ENCODE data around the gene FLT3. TPM values are rescaled to one million over a fixed set of nuclear protein-coding genes. Genes with fewer than 3 reads are reported as not detected.

FLT3 gene
- polyA plus RNA-seq, 1 of the 3 experiments (the other 2 are of a cell fraction), result not detected

DNA sequence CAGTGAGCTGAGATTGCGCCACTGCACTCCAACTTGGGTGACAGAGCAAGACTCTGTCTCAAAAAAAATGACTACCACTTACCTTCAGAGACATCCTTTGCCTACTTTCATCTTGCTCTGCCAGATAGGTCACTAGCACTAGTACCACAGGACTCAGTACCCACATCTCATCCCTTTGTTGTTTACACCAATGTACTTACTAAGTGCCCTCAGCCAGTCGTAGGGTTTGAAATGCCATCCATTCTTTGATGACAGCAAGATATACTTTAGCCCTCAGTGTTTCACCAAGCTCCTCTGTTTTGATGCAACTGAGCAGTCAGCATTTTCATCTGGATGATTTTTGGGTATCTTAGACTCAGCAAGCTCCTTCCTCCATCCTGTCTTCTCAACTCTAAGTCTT is 118.0 kb downstream of the FLT3 start (continued):
- TF ChIP-seq, protein P1, sequence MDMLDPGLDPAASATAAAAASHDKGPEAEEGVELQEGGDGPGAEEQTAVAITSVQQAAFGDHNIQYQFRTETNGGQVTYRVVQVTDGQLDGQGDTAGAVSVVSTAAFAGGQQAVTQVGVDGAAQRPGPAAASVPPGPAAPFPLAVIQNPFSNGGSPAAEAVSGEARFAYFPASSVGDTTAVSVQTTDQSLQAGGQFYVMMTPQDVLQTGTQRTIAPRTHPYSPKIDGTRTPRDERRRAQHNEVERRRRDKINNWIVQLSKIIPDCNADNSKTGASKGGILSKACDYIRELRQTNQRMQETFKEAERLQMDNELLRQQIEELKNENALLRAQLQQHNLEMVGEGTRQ (IDR thresholded peaks at IDR 0.05; ENCODE audit: borderline replicate concordance, low read depth, low read length), result no peak
- TF ChIP-seq, protein P2, sequence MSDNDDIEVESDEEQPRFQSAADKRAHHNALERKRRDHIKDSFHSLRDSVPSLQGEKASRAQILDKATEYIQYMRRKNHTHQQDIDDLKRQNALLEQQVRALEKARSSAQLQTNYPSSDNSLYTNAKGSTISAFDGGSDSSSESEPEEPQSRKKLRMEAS (IDR thresholded peaks at IDR 0.05; ENCODE audit: low read depth), result no peak

DNA sequence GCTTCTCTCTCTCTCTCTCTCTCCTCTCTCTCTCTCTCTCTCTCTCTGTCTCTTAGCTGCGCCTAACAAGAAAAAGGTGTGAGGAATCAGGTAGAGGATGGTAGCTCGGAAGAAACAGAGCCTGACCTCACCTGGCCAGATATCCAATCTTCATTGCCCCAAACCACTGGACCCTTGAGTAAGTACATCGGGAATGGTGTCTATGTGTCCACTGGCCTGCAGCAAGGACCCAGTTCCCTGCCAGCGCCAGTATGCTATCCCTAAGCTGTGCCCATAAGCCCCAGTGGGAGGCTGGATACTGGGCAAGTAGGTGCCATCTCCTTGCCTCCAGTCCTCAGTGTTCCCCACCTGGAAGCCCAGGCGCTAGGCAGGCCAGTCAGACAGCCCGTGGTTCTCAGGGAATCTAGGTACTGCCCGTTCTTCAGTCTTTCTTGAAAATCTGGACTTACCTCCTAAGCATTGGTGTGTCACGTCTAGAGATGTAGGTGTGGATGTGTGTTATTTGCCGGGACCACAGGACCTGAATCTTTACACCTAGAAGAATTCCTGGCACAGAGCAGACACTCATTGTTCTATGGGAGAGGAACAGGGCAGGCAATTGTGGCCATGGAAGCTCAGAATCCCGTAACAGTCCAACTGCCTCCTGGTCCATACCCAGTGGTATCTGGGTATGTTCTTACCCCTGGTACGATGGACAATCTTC is 119.2 kb downstream of the FLT3 start:
- peaks cover 84% of the 10 kb centered on the region for H3K27me3 ChIP-seq (ENCODE audit: insufficient read depth)
- H3K4me2 ChIP-seq, result no peak overlapping the region
- no peak for DNase-seq
- 9% methylated on average over 9 of the region's 11 CpGs for WGBS (ENCODE audit: low lambda C conversion rate)
- H3K36me3 ChIP-seq (replicated peaks in 1 of 2; ENCODE audit: control insufficient read depth in 1 of 2, insufficient read depth in 2 of 2, low read length in 1 of 2), result no peaks in the 10 kb centered on the region
- TF ChIP-seq POLR2AphosphoS5 (IDR thresholded peaks at IDR 0.05; ENCODE audit: low read depth, low read length), result no peak
- no peak for TF ChIP-seq GATA2 (CRISPR knock-in tag; IDR thresholded peaks at IDR 0.05)
- TF ChIP-seq SIN3A (IDR thresholded peaks at IDR 0.05; ENCODE audit: borderline replicate concordance, low read depth, low read length), result no peak
- no peak for TF ChIP-seq TEAD4 (IDR thresholded peaks at IDR 0.05; ENCODE audit: borderline replicate concordance, insufficient read depth)
- TF ChIP-seq FOXJ3 (CRISPR knock-in tag; IDR thresholded peaks at IDR 0.05), result no peak
- no peak for TF ChIP-seq EP300 (IDR thresholded peaks at IDR 0.05; ENCODE audit: borderline replicate concordance in 1 of 2, low read depth in 1 of 2, low read length in 1 of 2)
- TF ChIP-seq, protein P3, sequence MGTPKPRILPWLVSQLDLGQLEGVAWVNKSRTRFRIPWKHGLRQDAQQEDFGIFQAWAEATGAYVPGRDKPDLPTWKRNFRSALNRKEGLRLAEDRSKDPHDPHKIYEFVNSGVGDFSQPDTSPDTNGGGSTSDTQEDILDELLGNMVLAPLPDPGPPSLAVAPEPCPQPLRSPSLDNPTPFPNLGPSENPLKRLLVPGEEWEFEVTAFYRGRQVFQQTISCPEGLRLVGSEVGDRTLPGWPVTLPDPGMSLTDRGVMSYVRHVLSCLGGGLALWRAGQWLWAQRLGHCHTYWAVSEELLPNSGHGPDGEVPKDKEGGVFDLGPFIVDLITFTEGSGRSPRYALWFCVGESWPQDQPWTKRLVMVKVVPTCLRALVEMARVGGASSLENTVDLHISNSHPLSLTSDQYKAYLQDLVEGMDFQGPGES (IDR thresholded peaks at IDR 0.05; ENCODE audit: low read depth, low read length), result no peak
- H3K9me2 ChIP-seq, result no peaks in the 10 kb centered on the region
- no peaks in the 10 kb centered on the region for H3K4me1 ChIP-seq (ENCODE audit: control insufficient read depth in 1 of 2, insufficient read depth in 2 of 2, low read depth in 1 of 2, low read length in 1 of 2)
- no peak overlapping the region for H2AFZ ChIP-seq (ENCODE audit: low read depth)
- H3F3A ChIP-seq (replicated peaks; ENCODE audit: insufficient read depth), result no peaks in the 10 kb centered on the region
- no peak overlapping the region for H3K27ac ChIP-seq (ENCODE audit: low read depth in 2 of 2, low read length in 1 of 2)
- H3K9me3 ChIP-seq, result no peaks in the 10 kb centered on the region
- POLR2A ChIA-PET, result no interaction called here
- H3K9ac ChIP-seq, result no peak overlapping the region
- no peaks in the 10 kb centered on the region for H3K79me2 ChIP-seq (ENCODE audit: insufficient read depth)
- no peak overlapping the region for H3K4me3 ChIP-seq (ENCODE audit: low read depth in 2 of 2, low read length in 1 of 2)
- CTCF ChIA-PET, result interaction anchor here (1.1 to 11.9 kb wide), 5 partner anchors 10 to 619 kb away, joined by 3 to 185 read pairs (median 3); no protein-coding TSS in a partner anchor
- H4K20me1 ChIP-seq (ENCODE audit: insufficient read depth), result no peaks in the 10 kb centered on the region

DNA sequence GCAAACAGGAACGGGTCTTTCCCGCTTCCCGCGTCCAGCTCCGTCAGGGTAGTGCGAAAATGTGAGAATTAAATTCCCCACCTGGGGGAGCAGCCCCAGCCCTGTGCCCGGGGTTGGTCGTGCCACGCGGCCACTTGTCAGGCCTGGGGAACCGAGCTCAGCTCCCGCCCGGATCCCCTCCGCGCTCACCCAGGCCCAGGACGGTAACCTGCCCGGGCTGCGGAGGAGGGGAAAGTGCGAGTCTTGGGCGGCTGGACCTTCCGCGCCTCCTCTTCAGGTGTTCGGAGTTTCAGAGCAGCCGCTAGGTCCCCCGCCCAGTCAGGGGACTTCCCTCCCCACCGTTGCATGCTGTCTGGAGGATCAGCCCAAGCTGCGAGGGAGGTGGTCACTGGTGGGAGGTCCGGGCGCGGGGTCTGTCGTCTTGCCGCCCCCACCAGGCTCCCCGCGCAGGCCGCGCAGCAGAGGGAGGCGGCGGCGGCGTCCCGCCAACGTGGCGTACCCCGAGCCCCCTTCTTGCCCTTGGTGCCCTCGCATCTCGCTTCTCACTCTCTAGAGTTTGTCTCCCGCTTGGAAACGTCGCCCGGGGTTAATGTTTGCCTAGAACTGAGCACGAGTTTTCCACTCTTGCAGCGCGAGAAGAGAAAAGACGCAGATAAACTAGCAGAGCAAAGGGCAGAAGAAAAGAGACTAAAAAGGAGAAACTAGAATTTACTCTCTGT is 119.9 kb downstream of the FLT3 start:
- H3K27me3 ChIP-seq (ENCODE audit: insufficient read depth), result peaks cover 84% of the 10 kb centered on the region
- H3K9ac ChIP-seq, result no peak overlapping the region
- no peak overlapping the region for H2AFZ ChIP-seq (ENCODE audit: low read depth)
- H4K20me1 ChIP-seq (ENCODE audit: insufficient read depth), result no peaks in the 10 kb centered on the region
- no peaks in the 10 kb centered on the region for H3F3A ChIP-seq (replicated peaks; ENCODE audit: insufficient read depth)
- no peaks in the 10 kb centered on the region for H3K36me3 ChIP-seq (replicated peaks in 1 of 2; ENCODE audit: control insufficient read depth in 1 of 2, insufficient read depth in 2 of 2, low read length in 1 of 2)
- TF ChIP-seq MXI1 (IDR thresholded peaks at IDR 0.05; ENCODE audit: low read depth, low read length), result no peak
- WGBS (ENCODE audit: low lambda C conversion rate), result 6% methylated on average over 24 of the region's 54 CpGs
- H3K27ac ChIP-seq (ENCODE audit: low read depth in 2 of 2, low read length in 1 of 2), result no peak overlapping the region
- H3K4me2 ChIP-seq, result no peak overlapping the region
- no peaks in the 10 kb centered on the region for H3K4me1 ChIP-seq (ENCODE audit: control insufficient read depth in 1 of 2, insufficient read depth in 2 of 2, low read depth in 1 of 2, low read length in 1 of 2)
- no peaks in the 10 kb centered on the region for H3K79me2 ChIP-seq (ENCODE audit: insufficient read depth)
- H3K4me3 ChIP-seq (ENCODE audit: low read depth in 2 of 2, low read length in 1 of 2), result no peak overlapping the region
- no peaks in the 10 kb centered on the region for H3K9me2 ChIP-seq
- no peaks in the 10 kb centered on the region for H3K9me3 ChIP-seq
- ChIA-PET POLR2A (no interaction called here), CTCF (interaction anchor here (0.6 to 11.9 kb wide), 6 partner anchors 9 to 619 kb away, joined by 3 to 185 read pairs (median 4); no protein-coding TSS in a partner anchor)
- DNase-seq, result no peak
